ENCODE results near the gene SUMF1.

DNA sequence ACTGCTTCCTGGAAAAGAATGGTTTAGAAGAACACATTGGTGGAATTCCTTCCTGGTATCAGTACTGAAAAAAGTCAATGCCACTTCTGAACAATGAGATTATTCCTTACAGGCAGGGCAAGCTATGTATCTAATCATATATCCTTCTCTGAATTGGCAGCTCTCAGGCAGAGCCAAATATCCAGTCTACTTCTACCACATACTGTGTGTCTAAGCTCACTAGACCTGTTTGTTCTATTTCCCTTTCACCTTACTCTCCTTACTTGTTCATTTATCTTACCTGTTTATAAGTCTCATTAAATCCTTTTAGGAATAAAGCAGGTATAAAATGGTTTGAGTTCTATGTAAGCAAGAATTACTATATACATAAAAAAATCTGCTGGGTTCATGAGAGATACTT, 155.6 kb downstream of the SUMF1 start:
- TF ChIP-seq, protein P1, sequence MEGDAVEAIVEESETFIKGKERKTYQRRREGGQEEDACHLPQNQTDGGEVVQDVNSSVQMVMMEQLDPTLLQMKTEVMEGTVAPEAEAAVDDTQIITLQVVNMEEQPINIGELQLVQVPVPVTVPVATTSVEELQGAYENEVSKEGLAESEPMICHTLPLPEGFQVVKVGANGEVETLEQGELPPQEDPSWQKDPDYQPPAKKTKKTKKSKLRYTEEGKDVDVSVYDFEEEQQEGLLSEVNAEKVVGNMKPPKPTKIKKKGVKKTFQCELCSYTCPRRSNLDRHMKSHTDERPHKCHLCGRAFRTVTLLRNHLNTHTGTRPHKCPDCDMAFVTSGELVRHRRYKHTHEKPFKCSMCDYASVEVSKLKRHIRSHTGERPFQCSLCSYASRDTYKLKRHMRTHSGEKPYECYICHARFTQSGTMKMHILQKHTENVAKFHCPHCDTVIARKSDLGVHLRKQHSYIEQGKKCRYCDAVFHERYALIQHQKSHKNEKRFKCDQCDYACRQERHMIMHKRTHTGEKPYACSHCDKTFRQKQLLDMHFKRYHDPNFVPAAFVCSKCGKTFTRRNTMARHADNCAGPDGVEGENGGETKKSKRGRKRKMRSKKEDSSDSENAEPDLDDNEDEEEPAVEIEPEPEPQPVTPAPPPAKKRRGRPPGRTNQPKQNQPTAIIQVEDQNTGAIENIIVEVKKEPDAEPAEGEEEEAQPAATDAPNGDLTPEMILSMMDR (conservative IDR thresholded peaks at IDR 0.05; ENCODE audit: low read depth, low read length): no peak
- TF ChIP-seq EZH2 (IDR thresholded peaks at IDR 0.05; ENCODE audit: low read length, unreplicated experiment) (no peak), EZH2phosphoT487 (IDR thresholded peaks at IDR 0.05; ENCODE audit: borderline replicate concordance, low read length) (no peak)

Measured in PC-3 (cell line).